DOHH2 (cell line): ENCODE measurements around the gene PXT1.

Experiments
- H3F3A ChIP-seq: fragments of 200-600 bp; sonication (generic), shearing (Covaris generic); 2 replicates; pipeline ENCODE4 v1.6.0; 2016; ENCODE audit warnings: antibody characterized with exemption, mild to moderate bottlenecking; ENCODE audit not compliant: control insufficient read depth, insufficient read depth
- H3K27ac ChIP-seq: fragments of 200-600 bp; sonication (generic); 2 replicates; pipeline ENCODE4 v1.5.1; 2014; ENCODE audit warnings: low read depth, mild to moderate bottlenecking, low read length, moderate library complexity
- H3K27me3 ChIP-seq: fragments of 200-600 bp; sonication (generic); 2 replicates; pipeline ENCODE4 v1.6.1; 2014; ENCODE audit warnings: mild to moderate bottlenecking, low read length, mixed read lengths; ENCODE audit not compliant: control insufficient read depth
- H3K36me3 ChIP-seq: fragments of 200-600 bp; sonication (generic); 2 replicates; pipeline ENCODE4 v1.6.1; 2014; ENCODE audit warnings: mild to moderate bottlenecking, low read length, moderate library complexity, mixed read lengths; ENCODE audit not compliant: control insufficient read depth
- H3K4me1 ChIP-seq: fragments of 200-600 bp; sonication (generic); 2 replicates; pipeline ENCODE4 v1.6.1; 2014; ENCODE audit warnings: mild to moderate bottlenecking, low read length, mixed read lengths; ENCODE audit not compliant: control insufficient read depth
- H3K4me2 ChIP-seq: fragments of 200-600 bp; sonication (generic); 2 replicates; pipeline ENCODE4 v1.6.0; 2014; ENCODE audit warnings: mild to moderate bottlenecking, low read length, moderate library complexity
- H3K4me3 ChIP-seq: fragments of 200-600 bp; sonication (generic); 2 replicates; pipeline ENCODE4 v1.5.1; 2014; ENCODE audit warnings: mild to moderate bottlenecking, low read length, mixed read lengths
- H3K79me2 ChIP-seq: fragments of 200-600 bp; sonication (generic); 2 replicates; pipeline ENCODE4 v1.6.1; 2014; ENCODE audit warnings: mild to moderate bottlenecking, low read length, mixed read lengths; ENCODE audit not compliant: control insufficient read depth
- H3K9me2 ChIP-seq: fragments of 200-600 bp; sonication (generic); replicated peaks from 2 replicates; pipeline ENCODE4 v1.6.1; 2014; ENCODE audit warnings: mild to moderate bottlenecking, low read length, mixed read lengths; ENCODE audit not compliant: control insufficient read depth
- H3K9me3 ChIP-seq: fragments of 200-600 bp; sonication (generic); 2 replicates; pipeline ENCODE4 v1.6.1; 2014; ENCODE audit warnings: antibody characterized with exemption, low read length, mixed read lengths; ENCODE audit not compliant: control insufficient read depth, insufficient read depth
- H4K20me1 ChIP-seq: fragments of 200-600 bp; sonication (generic); 2 replicates; pipeline ENCODE4 v1.6.0; 2014; ENCODE audit warnings: low read depth, mild to moderate bottlenecking, antibody characterized with exemption, low read length, moderate library complexity; ENCODE audit not compliant: control insufficient read depth, insufficient read depth
- EZH2phosphoT487 ChIP-seq: fragments of 200-600 bp; sonication (generic); IDR thresholded peaks from 2 replicates; pipeline ENCODE4 v1.6.1; 2017; ENCODE audit warnings: borderline replicate concordance, mild to moderate bottlenecking, antibody characterized with exemption, low read length, moderate library complexity, mixed read lengths
- TF ChIP-seq, protein P1 (sequence below): fragments of 200-600 bp; sonication (generic); IDR thresholded peaks from one replicate; pipeline ENCODE4 v1.5.1; 2014; ENCODE audit warnings: antibody characterized with exemption, mild to moderate bottlenecking, low read depth, low read length; ENCODE audit not compliant: poor library complexity, severe bottlenecking

Gene PXT1

DNA sequence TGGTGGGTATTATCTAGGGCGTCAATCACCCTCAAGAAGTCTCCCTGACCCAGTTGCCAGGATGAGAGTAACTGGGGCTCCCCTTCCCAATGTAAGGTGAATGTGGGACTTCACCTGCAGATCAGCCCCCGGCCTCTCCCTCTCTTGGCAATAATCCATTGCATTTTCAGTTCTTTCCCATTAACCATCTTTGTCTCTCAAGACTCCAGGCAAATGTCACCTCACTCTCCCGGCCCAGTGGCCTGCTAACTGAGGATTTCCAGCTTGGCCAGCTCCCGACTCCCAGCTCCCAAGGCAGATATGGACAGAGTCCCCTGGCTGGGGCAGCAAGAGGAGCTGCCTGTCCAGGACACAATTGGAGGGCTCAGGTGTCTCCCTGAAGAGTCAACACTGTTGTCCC lies 62.5 kb downstream of the PXT1 start:
- Histone ChIP-seq H3K4me1 (peaks cover 68% of the 10 kb centered on the region), H4K20me1 (no peaks in the 10 kb centered on the region), H3K9me3 (no peaks in the 10 kb centered on the region), H3K27me3 (no peaks in the 10 kb centered on the region), H3K9me2 (no peaks in the 10 kb centered on the region), H3K36me3 (no peaks in the 10 kb centered on the region), H3K79me2 (no peaks in the 10 kb centered on the region), H3K4me3 (no peak overlapping the region), H3K27ac (no peak overlapping the region), H3K4me2 (no peak overlapping the region), H3F3A (no peaks in the 10 kb centered on the region)
- TF ChIP-seq, protein P1, sequence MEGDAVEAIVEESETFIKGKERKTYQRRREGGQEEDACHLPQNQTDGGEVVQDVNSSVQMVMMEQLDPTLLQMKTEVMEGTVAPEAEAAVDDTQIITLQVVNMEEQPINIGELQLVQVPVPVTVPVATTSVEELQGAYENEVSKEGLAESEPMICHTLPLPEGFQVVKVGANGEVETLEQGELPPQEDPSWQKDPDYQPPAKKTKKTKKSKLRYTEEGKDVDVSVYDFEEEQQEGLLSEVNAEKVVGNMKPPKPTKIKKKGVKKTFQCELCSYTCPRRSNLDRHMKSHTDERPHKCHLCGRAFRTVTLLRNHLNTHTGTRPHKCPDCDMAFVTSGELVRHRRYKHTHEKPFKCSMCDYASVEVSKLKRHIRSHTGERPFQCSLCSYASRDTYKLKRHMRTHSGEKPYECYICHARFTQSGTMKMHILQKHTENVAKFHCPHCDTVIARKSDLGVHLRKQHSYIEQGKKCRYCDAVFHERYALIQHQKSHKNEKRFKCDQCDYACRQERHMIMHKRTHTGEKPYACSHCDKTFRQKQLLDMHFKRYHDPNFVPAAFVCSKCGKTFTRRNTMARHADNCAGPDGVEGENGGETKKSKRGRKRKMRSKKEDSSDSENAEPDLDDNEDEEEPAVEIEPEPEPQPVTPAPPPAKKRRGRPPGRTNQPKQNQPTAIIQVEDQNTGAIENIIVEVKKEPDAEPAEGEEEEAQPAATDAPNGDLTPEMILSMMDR, result no peak
- TF ChIP-seq EZH2phosphoT487, result no peak

DNA sequence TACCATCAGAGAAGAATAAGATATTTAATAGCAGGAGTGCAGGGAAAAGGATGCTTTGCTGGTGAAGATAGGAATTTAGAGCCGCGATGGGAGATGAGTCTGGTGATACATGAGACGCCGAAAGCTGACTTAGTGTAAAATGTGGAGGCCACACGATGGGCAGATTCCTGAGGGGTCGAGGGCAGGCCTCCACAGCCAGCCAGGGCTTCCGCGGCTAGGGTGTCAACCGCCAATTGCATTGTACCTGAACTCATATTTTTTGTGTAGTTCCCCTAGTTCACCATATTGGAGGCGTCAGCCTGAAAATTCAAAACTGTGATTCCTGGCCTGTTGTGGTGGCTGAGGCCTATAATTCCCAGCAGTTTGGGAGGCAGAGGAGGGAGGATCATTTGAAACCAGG lies 63.7 kb downstream of the PXT1 start:
- no peak overlapping the region for H3K27ac ChIP-seq
- H3K4me3 ChIP-seq, result peak overlapping the region; percentile 40; the same call in 1 of the 2 replicates
- H3F3A ChIP-seq, result no peaks in the 10 kb centered on the region
- peak overlapping the region; percentile 52 for H3K4me2 ChIP-seq
- 0 out of 2 replicates have a peak, but pooled peaks cover 3% of the 10 kb centered on the region for H3K27me3 ChIP-seq
- no peaks in the 10 kb centered on the region for H3K9me2 ChIP-seq
- H3K79me2 ChIP-seq, result no peaks in the 10 kb centered on the region
- H3K4me1 ChIP-seq, result peaks cover 63% of the 10 kb centered on the region
- H4K20me1 ChIP-seq, result no peaks in the 10 kb centered on the region
- TF ChIP-seq, protein P1, result no peak
- H3K36me3 ChIP-seq, result no peaks in the 10 kb centered on the region
- H3K9me3 ChIP-seq, result no peaks in the 10 kb centered on the region

DNA sequence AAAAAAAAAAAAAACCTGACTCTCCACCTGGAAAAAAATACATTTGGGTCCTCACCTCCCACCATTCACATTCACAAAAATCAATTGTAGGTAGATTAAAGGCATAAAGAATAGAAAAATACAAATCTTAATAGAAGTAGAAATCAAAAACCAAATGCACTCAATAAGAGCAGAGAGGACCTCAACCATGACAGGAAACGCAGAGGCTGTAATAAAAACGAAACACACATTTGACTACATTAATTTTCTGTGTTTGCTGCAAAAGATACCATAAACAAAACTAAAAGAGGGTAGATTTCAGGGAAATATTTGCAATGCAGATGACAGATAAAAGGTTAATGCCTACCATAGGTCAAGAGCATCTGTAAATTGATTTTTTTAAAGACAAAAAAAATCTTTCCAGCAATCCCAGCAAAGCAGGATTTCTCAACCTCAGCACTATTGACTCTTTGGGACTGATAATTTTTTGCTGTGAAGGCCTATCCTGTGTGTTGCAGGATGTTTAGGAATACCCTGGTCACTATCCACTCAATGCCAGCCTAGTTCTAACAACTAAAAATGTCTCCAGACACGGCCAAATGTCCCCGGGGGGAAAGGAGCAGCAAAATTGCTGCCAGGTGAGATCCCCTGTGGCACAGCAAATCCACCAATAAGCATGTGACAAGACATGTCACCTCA lies 64.3 kb downstream of the PXT1 start:
- Histone ChIP-seq H3F3A (no peaks in the 10 kb centered on the region), H3K4me1 (peaks cover 63% of the 10 kb centered on the region), H3K9me2 (no peaks in the 10 kb centered on the region), H3K36me3 (no peaks in the 10 kb centered on the region), H4K20me1 (no peaks in the 10 kb centered on the region), H3K27ac (no peak overlapping the region), H3K4me3 (peak overlapping the region; percentile 40), H3K27me3 (0 out of 2 replicates have a peak, but pooled peaks cover 6% of the 10 kb centered on the region), H3K9me3 (no peaks in the 10 kb centered on the region), H3K79me2 (no peaks in the 10 kb centered on the region), H3K4me2 (peak overlapping the region; percentile 52)
- TF ChIP-seq, protein P1, result no peak
- no peak for TF ChIP-seq EZH2phosphoT487

DNA sequence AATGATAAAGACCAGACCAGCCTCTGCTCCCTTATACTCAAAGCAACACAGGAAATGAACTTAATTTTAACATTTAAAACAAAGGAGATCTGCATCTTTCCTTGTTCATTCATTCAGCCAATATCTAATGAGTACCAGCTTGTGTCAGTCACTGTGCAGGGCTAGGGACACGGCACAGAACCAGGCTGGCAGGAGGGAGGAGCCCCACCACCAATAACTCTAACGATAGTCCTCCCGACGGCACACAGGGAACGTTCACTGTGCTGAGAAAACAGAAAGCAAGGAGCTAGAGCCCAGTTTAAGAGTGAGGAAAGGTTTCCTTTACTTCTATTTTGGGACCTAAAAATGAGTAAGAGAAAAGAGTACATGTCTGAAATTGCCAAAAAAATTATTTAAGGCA lies 65.1 kb downstream of the PXT1 start:
- H4K20me1 ChIP-seq, result no peaks in the 10 kb centered on the region
- H3K9me2 ChIP-seq, result no peaks in the 10 kb centered on the region
- TF ChIP-seq, protein P1, result no peak
- no peak for TF ChIP-seq EZH2phosphoT487
- no peaks in the 10 kb centered on the region for H3F3A ChIP-seq
- H3K4me1 ChIP-seq, result peaks cover 56% of the 10 kb centered on the region
- no peak overlapping the region for H3K27ac ChIP-seq
- H3K36me3 ChIP-seq, result no peaks in the 10 kb centered on the region
- no peaks in the 10 kb centered on the region for H3K79me2 ChIP-seq
- no peaks in the 10 kb centered on the region for H3K9me3 ChIP-seq
- H3K27me3 ChIP-seq, result peaks cover 6% of the 10 kb centered on the region; the same call in 1 of the 2 replicates
- peak overlapping the region; percentile 52 for H3K4me2 ChIP-seq
- peak overlapping the region; percentile 40 for H3K4me3 ChIP-seq
